Activated CD8-positive, alpha-beta memory T cell treated with anti-CD3 and anti-CD28 coated beads, Interleukin-2, amount 50 U/mL, for 4 hours (primary cell): ENCODE results near the gene NFXL1.

Source experiments
- DNase-seq: peaks from one replicate; pipeline ENCODE4 v3.0.0-alpha.2; 2020

The NFXL1 gene

GRCh38 chr4:47830265-47831025 is 83.9 kb downstream of the NFXL1 start:
- DNase-seq = no peak

GRCh38 chr4:47829438-47829837 is 84.9 kb downstream of the NFXL1 start:
- no peak for DNase-seq

- DNase-seq = no peak
Measured at GRCh38 chr4:47827343-47828047, 86.9 kb downstream of the NFXL1 start.

GRCh38 chr4:47824840-47825239 is 89.5 kb downstream of the NFXL1 start:
- no peak for DNase-seq

GRCh38 chr4:47819178-47819577 is 95.2 kb downstream of the NFXL1 start:
- DNase-seq = no peak

GRCh38 chr4:47817275-47817674 is 97.1 kb downstream of the NFXL1 start:
- no peak for DNase-seq

- no peak for DNase-seq
Measured at GRCh38 chr4:47816748-47817147, 97.6 kb downstream of the NFXL1 start.

- no peak for DNase-seq
Measured at GRCh38 chr4:47814618-47815295, 99.6 kb downstream of the NFXL1 start.

GRCh38 chr4:47809654-47810203 is 104.7 kb downstream of the NFXL1 start:
- no peak for DNase-seq

- no peak for DNase-seq
Measured at GRCh38 chr4:47804598-47804997, 109.8 kb downstream of the NFXL1 start.

- DNase-seq = no peak
Measured at GRCh38 chr4:47801481-47802002, 112.8 kb downstream of the NFXL1 start.

GRCh38 chr4:47798165-47798564 is 116.2 kb downstream of the NFXL1 start:
- DNase-seq = no peak
